ENCODE measurements around the gene NCLN.
"Not testable (repeated sequence)": the region's sequence is repeated elsewhere in the genome, so short reads cannot be mapped to it uniquely, and the experiment has no call there.

NCLN gene

DNA sequence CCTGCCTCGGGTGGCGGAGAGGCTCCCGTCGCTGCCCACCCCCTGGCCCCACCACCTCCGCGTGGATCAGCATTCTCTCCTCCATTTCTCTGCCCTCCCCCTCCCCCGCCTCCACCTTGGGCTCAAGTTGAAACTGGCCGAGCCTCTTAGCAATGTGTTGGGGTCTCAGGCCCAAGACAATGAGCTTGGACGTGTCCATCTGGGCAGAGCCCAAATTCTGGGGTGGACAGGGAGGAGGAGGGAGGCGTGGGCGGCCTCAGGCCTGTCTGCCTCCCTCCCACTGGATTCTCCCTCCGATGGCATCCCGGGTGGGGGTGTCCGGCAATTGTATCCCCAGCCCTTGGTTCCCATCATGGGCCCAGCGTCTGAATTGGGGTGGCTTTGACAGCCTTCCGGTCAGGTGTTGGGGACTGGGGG is 40.0 kb downstream of the NCLN start:
- DNase-seq = no peak

DNA sequence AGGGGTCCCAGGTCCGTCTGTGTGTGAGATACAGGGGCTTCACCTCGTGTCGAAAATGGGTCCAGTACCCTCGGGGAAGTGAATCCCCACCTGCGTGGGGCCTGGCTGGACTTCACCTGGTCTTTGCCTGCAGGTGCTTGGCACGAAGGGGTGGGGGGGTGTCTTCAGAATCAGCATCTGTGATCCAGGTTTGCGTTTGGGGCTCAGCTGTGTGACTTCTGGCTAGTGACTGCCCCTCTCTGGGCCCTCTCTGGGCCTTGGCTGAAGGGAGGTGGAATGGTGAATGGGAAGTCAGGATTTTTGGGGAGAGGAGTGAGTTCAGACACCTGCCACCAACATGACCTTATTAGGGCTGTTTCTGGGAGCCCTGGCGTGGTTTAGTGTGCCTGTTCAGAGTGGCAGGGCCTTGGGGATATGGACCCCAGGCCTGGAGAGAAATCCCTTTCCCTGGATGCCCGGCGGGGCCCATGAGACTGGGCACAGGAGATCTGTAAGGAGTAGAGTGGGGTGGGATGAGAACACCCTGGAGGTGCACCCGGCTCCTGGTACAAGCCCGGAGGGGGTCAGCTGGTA is 41.4 kb downstream of the NCLN start:
- no peak for DNase-seq

DNA sequence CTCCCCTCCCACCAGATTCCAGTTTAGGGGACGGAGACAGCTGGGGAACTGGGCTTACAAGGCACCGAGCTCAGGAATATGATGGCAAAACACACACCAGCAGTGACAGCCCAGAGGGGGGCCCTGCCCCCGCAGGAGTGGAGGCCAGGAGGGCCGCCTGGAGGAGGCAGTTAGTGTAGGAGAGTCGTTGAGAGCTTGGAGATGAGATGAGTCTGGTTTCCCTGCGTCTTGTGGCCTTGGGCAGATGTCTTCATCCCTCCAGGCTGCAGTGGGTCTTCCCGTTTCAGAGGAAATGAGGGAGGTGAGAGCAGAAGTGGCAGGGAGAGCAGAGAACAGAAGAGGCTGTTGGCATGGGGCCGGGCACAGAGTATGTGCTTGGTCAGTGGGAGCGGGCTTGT is 43.6 kb downstream of the NCLN start:
- DNase-seq = no peak

DNA sequence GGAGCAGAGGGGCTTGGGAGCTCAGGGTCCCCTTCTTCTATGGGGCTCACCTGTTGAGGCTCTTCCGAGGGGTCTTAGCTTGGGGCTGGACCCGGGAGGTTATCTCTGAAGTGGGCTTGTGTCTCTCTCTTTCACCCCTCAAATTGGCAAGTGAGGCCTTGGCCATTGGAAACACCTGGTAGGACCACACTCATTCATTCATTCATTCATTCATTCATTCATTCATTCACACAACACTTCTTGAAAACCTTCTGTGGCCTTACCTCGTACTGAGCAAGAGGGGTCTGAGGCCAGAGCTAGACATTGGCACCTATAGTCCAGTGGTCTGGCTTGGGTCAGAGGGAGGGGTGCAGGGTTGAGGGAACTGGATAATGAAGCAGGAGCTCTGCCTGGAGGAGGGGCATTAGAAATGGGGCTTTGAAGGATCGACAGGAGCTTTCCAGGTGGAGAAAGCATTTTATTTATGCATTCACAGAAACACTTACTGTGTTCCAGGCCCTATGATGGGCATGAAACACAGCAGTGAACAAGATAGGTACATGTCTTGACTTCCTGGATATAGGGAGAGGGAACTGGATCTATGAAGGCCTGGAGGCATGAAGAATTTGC is 44.3 kb downstream of the NCLN start:
- no peak for DNase-seq

DNA sequence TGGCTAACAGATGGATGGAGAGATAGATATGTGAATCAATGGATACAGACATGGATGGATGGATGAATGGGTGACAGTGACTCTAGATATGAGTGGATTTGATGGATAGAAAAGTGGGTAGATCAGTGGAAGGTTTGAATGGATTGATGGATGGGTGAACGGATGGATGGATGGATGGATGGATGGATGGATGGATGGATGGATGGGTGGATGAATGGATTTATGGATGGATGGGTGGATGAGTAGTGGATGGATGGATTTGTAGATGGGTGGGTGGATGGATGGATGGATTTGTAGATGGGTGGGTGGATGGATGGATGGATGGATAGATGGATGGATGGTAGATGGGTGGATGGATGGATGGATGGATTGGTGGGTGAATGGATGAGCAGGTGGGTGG is 45.6 kb downstream of the NCLN start:
- DNase-seq = no peak

DNA sequence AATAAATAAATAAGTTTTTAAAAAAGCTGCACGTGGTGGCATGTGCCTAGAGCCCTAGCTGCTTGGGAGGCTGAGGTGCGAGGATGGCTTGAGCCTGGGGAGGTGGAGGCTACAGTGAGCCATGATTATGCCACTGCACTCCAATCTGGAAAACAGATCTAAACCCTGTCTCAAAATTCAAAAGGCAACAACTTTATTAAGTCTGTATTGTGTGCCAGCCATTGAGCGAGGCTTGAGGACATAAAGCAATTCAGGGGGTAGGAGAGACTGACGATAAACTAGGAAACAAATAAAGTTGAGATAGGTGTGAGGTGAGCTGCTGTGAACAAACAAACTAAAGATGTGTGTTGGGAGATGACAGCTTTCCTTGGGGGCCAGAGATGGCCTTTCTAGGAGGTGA is 47.4 kb downstream of the NCLN start:
- DNase-seq = no peak

DNA sequence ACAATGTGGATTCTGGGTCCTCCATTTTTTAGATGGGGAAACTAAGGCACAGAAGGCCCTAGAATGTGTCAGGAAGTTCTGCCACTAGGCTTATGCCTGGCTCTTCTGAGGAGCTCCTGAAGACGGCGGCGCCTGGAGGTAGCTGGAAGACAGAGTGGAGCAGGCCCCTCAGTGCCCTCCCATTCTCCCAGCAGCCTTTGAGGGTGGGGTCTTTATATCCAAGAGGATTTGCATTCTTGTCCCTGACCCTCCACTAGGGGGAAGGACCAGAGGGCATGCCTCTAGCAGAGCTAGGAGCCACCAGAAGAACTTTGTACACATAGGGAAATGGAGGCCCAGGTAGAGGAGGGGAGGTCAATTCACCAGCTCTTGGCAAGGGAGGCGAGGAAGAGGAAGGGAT is 48.1 kb downstream of the NCLN start:
- no peak for DNase-seq

DNA sequence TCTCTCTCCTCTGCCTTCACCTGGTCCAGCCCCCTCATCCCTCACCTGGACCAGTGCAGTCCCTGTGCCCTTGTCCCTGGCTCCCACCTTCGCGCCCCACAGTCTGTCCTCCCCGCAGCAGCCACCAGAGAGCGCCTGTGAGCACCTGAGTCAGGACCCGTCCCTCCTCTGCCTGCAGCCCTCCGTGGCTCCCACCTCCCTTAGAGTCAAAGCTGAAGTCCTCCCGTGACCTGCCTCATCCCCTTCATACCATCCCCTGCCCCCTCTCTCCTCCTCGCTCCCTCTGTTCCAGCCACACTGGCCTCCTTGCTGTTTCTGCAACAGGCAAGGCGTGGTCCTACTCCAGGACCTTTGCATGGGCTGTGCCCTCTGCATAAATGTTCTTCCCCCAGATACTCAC is 49.1 kb downstream of the NCLN start:
- no peak for DNase-seq

DNA sequence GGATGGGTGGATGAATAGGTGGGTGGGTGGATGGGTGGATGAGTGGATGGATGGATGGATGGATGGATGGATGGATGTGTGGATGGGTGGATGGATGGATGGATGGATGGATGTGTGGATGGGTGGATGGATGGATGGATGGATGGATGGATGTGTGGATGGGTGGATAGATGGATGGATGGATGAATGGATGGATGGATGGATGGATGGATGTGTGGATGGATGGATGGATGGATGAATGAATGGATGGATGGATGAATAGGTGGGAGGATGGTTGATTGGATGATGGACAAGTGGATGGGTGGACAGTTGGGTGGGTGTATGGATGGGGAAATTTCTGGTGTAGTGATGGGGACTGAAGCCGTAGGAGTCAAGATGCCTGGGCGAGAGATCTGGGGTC is 49.9 kb downstream of the NCLN start:
- not testable (repeated sequence) for DNase-seq

DNA sequence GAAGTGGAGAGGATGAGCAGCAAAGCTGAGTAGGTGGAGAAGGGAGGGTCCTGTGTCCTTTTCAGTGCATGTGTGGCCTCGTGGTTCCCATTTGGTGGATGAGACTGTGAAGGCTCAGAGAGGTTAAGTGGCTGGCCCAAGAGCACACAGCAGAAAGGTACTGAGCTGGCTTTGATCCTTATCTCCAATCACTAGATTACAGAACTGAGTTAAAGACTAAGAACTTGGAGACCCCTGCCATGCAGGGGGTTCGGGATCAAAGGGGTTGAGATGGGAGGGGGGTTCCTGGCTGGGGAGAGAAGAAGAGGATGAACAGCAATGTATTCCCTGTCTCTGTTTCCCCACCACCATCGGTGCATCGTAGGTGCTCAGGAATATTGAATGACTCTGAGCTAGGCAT is 50.5 kb downstream of the NCLN start:
- DNase-seq = no peak

DNA sequence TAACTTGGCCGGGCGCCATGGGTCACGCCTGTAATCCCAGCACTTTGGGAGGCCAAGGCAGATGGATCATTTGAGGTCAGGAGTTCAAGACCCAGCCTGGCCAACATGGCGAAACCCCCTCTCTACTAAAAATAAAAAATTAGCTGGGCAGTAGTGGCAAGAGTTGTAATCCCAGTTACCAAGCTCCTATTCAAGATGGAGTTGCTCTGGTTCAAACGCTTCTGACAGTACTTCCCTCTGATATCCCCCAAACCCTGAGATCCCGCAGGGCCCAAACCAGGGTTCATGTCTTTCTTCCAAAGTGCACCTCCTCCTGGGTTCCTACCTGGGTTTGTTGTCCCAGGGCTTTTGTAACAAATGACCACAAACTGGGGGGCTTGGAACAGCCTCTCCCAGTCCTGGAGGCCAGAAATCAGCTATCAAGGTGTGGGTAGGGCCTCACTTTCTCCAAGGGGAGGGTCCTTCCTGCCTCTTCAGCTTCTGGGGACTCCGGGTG is 52.4 kb downstream of the NCLN start:
- DNase-seq = no peak

DNA sequence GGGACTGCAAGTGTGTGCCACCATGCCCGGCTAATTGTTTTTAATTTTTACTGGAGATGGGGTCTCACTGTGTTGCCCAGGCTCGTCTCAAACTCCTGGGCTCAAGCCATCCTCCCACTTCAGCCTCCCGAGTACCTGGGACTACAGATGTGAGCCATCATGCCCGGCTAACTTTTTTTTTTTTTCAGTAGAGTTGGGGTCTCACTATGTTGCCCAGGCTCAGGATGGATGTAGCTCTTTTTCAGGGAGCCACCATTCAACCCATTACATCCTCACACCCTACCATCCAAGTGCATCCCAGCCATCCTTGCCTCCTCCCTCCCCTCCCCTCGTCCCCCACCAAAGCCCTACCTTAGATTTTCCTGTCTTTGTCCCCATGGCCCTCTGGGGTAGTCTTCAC is 53.6 kb downstream of the NCLN start:
- no peak for DNase-seq

DNA sequence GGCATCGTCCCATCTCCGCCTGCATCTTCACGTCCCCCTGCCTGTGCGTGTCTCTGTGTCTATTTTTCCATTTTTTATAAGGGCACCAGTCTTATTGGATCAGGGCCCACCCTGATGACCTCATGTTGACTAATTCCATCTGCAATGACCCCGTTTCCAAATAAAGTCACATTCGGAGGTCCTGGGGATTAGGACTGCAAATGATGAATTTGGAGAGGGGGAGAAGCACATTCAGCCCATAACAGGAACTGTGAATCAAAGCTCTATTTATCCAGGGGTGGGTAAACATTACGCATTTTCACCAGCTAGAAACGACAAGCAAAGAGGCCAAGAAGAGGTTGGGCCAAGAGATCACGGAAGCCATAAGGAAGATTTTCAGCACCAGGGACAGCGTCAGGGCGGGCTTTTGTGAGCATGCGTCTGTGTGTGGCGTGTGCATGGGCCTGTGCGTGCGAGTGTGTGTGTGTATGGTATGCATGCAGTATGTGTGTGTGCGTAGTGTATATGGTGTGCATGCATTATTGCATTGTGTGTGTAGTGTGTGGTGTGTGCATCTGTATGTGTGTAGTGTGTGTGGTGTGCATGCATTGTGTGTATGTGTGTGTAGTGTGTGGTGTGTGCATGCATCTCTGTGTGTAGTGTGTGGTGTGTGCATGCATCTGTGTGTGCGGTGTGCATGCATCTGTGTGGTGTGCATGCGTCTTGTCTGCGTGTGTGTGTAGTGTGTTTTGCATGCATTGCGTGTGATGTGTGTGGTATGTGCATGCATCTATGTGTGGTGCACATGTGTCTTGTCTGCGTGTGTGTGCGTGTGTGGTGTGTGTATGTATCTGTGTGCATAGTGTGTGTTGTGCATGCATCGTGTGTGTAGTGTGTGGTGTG is 58.3 kb downstream of the NCLN start:
- peak; percentile 91 for DNase-seq

DNA sequence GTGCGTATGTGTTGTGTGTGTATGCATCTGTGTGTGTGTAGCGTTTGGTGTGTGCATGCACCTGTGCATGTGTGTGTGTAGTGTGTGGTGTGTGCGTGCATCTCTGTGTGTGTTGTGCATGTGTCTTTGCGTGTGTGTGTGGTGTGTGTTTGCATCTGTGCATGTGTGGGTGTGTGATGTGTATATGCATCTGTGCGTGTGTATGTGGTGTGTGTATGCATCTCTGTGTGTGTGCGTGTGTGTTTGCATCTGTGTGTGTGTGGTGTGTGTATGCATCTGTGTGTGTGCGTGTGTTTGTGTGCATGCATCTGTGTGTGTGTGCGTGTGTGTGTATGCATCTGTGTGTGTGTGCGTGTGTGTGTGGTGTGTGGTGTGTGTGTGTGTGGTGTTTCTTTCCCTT is 59.3 kb downstream of the NCLN start:
- DNase-seq = no peak

DNA sequence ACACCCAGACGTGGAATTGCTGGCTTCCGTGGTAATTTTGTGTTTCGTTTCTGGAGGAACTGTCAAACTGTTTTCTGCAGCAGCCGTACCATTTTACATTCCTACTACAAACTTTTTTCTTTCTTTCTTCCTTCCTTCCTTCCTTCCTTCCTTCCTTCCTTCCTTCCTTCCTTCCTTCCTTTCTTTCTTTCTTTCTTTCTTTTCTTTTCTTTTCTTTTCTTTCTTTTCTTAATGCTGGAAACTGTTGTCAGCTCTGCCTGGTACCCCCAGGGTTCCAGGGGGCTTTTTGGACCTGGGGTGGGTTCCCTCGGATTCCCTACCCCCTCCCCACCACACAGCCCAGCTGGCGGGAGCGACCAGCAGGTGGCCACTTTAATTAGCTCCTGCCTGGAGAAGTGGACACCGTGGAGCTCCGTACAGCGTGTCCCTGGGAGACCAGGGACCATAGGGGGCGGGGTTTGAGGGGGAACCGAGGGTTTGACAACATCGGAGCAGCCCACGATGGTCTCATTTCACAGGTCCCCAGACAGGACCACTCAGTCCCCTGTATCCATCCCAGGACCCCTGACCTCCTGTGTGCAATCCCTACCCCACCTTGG is 63.1 kb downstream of the NCLN start:
- no peak for DNase-seq

DNA sequence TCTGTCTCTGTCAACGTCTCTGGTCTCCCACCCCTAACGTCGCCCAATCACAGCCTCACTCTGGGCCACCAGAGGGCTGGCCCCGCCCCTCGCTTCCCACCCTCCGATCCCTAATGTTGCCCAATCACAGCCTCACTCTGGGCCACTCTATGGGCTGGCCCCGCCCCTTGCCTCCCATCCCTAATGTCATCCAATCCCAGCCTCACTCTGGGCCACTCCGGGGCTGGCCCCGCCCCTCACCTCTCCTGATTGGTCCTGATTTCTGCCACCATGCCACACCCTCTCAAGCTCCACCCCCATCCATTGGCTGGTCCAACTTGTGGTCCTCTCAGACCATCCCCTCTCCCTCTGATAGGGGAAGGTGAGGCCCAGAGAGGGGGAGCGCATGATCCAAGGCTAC is 63.7 kb downstream of the NCLN start:
- DNase-seq = peak; percentile 42

DNA sequence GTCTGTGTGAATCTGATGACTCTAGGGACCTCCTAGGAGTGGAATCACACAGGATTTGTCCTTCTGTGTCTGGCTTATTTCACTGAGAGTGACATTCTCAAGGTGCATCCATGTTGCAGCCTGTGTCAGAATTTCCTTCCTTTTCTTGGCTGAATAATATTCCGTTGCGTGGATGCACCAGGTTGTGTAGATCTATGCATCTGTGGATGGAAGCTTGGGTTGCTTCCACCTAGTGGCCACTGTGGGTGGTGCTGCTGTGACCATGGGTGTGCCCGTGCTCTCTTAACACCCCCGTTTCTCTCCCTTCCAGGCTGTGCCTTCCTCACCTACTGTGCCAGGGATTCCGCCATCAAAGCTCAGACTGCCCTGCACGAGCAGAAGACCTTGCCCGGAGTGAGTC is 64.9 kb downstream of the NCLN start:
- peak; percentile 59 for DNase-seq

DNA sequence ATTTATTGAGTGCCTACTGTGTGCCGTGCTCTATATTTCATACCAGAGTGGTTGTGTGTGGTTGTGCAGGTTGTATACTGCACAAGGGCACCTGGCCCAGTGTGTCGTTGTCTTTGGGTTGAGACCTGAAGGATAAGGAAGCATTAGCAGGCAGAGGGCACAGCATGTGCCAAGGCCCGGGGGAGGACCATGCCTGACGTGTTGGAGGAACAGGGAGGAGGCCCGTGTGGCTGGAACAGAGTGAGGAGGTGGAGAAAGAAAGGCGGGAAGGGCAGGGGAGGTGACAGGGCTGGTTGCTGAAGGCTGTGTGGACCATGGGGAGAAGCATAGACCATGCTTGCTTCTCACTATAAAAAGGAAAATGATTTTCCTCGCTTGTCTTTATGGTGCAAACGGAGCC is 65.5 kb downstream of the NCLN start:
- no peak for DNase-seq

DNA sequence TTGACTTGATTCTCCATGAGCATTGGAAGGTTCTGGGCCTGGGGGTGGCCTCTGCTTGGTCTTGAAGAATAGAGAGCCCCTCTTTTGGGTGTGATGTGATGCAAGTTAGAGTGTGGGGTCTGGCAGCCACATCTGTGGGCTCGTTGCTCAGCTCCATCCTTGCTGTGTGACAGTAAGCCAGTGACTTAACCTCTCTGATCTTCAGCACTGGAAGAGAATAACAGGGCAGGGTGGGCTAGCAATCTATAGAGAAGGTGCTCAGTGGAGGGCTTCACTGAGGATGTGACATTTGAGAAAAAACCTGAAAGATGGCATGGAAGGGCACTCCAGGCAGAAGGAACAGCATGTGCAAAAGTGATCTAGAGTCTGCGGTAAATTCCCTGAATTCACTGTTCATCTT is 66.9 kb downstream of the NCLN start:
- DNase-seq = no peak

DNA sequence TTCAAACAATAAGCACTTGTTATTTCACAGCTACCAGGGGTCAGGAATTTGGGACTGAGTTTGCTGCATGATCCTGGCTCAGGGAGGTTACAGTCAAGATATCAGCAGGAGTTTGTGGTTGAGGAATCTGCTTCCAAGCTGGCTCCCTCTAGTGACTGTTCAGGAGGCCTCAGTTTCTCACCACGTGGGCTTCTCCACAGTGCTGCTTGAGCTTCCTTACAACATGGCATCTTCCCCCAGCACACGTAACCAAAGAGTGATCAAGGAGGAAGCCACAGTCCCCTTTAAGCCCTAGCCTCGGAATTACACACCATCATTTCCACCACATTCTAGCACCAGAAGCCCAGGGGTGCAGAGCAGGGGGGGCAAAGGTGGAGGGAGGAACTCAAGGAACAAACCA is 67.5 kb downstream of the NCLN start:
- peak; percentile 26 for DNase-seq

DNA sequence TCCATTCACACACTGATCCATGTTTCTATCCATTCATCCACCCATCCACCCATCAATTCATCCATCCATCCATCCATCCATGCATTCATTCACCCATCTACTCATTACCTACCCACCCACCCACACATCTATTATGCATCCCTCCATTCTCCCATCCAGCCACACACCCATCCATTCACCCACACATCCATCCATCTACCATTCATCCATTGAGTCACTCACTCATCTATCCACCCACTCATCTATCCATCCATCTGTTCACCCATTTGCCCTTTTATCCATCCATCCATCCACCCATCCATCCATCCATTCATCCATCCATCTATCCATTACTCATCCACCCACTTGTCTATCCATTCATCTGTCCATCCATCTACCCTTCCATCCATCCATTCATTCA is 68.8 kb downstream of the NCLN start:
- no peak for DNase-seq

DNA sequence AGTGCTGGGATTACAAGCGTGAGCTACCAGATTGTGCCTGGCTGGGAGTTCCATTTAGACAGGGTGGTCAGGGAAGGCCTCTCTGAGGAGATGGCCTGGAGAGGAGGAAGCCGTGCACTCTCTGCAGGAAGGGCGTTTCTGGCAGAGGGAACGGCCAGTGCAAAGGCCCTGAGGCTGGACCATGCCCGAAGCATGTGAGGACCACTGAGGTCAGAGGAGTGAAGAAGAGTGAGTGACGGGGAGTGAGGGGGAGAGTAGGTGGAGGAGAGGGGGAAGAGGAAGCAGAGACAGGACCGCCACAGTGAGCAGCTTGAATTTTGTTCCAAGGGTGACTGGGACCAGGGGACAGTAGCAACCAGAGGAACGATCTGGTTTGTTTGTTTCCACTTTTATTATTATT is 71.3 kb downstream of the NCLN start:
- DNase-seq = no peak
